Transverse colon (tissue), 3 donors: ENCODE results near the gene KRCC1.

Source experiments
- CTCF ChIP-seq, 5 experiments: fragments of 200-600 bp in 3 of 5; fragments of 450-650 bp in 2 of 5; sonication (generic) in 3 of 5; IDR thresholded peaks; 1 replicate in 2 of 5; 2 replicates in 3 of 5; pipeline ENCODE4 v1.5.1; 2016 to 2017; ENCODE audit warnings: antibody characterized with exemption in 5 of 5, inconsistent platforms in 3 of 5, mild to moderate bottlenecking in 2 of 5, moderate library complexity in 1 of 5
- POLR2A ChIP-seq: fragments of 450-650 bp; IDR thresholded peaks from one replicate; pipeline ENCODE4 v1.6.1; 2016; ENCODE audit warnings: antibody characterized with exemption, mild to moderate bottlenecking, moderate library complexity

- TF ChIP-seq POLR2A (no peak), CTCF (IDR thresholded peaks at IDR 0.05) (no peak)
Observed at GRCh38 chr2:88003074-88003755, 52.4 kb downstream of the KRCC1 start.
